Trophoblast cell (in vitro differentiated cells and primary cell): ENCODE data around the gene CORO2B.

Source experiments
- DNase-seq, 2 donors: peaks; one replicate each; pipeline ENCODE4 v3.0.0-alpha.2; 2016
- H2AFZ ChIP-seq: 2 replicates; pipeline ENCODE4 v1.6.1; 2013; ENCODE audit warnings: low read length, moderate library complexity, mild to moderate bottlenecking; ENCODE audit not compliant: insufficient read depth, poor library complexity
- H2AK5ac ChIP-seq: 2 replicates; pipeline ENCODE4 v1.6.1; 2013; ENCODE audit warnings: mild to moderate bottlenecking, low read length
- H2BK120ac ChIP-seq: 2 replicates; pipeline ENCODE4 v1.6.1; 2013; ENCODE audit warnings: low read length, mild to moderate bottlenecking, moderate library complexity; ENCODE audit not compliant: insufficient read depth, poor library complexity
- H2BK12ac ChIP-seq: 2 replicates; pipeline ENCODE4 v1.6.1; 2013; ENCODE audit warnings: mild to moderate bottlenecking, low read length, moderate library complexity
- H2BK5ac ChIP-seq: 2 replicates; pipeline ENCODE4 v1.6.1; 2013; ENCODE audit warnings: low read length, low read depth, moderate library complexity, mild to moderate bottlenecking; ENCODE audit not compliant: poor library complexity
- H3K14ac ChIP-seq: 2 replicates; pipeline ENCODE4 v1.6.1; 2013; ENCODE audit warnings: mild to moderate bottlenecking, low read length
- H3K18ac ChIP-seq: 2 replicates; pipeline ENCODE4 v1.6.1; 2013; ENCODE audit warnings: mild to moderate bottlenecking, low read length
- H3K23ac ChIP-seq: 2 replicates; pipeline ENCODE4 v1.6.1; 2013; ENCODE audit warnings: low read length
- H3K27ac ChIP-seq: 2 replicates; pipeline ENCODE4 v1.5.1; 2013; ENCODE audit warnings: low read depth, mild to moderate bottlenecking, inconsistent platforms, low read length, moderate library complexity
- H3K27me3 ChIP-seq: 2 replicates; pipeline ENCODE4 v1.6.1; 2013; ENCODE audit warnings: inconsistent platforms, mild to moderate bottlenecking, low read length, moderate library complexity; ENCODE audit not compliant: insufficient read depth
- H3K36me3 ChIP-seq, 2 experiments: 1 replicate in 1 of 2; 2 replicates in 1 of 2; pipeline ENCODE4 v1.6.1; 2013; ENCODE audit warnings: low read length in 2 of 2, mild to moderate bottlenecking in 2 of 2, moderate library complexity in 1 of 2; ENCODE audit not compliant: insufficient read depth in 2 of 2, control insufficient read depth in 1 of 2
- H3K4ac ChIP-seq: 2 replicates; pipeline ENCODE4 v1.6.1; 2013; ENCODE audit warnings: low read depth, mild to moderate bottlenecking, low read length, moderate library complexity
- H3K4me1 ChIP-seq, 2 experiments: 1 replicate in 1 of 2; 2 replicates in 1 of 2; pipeline ENCODE4 v1.6.1; 2013; ENCODE audit warnings: low read length in 2 of 2, mild to moderate bottlenecking in 2 of 2, moderate library complexity in 1 of 2; ENCODE audit not compliant: insufficient read depth in 2 of 2, control insufficient read depth in 1 of 2
- H3K4me2 ChIP-seq: 2 replicates; pipeline ENCODE4 v1.6.1; 2013; ENCODE audit warnings: inconsistent platforms, mild to moderate bottlenecking, low read length, moderate library complexity
- H3K4me3 ChIP-seq: 2 replicates; pipeline ENCODE4 v1.5.1; 2013; ENCODE audit warnings: mild to moderate bottlenecking, low read depth, low read length, inconsistent platforms
- H3K79me1 ChIP-seq: one replicate; pipeline ENCODE4 v1.6.1; 2013; ENCODE audit warnings: low read length
- H3K79me2 ChIP-seq: 2 replicates; pipeline ENCODE4 v1.6.1; 2013; ENCODE audit warnings: low read length, mild to moderate bottlenecking; ENCODE audit not compliant: control insufficient read depth, insufficient read depth, poor library complexity
- H3K9ac ChIP-seq: 2 replicates; pipeline ENCODE4 v1.6.1; 2013; ENCODE audit warnings: mild to moderate bottlenecking, low read length
- H3K9me3 ChIP-seq: 2 replicates; pipeline ENCODE4 v1.6.1; 2013; ENCODE audit warnings: low read depth, mild to moderate bottlenecking, control low read depth, inconsistent platforms, low read length; ENCODE audit not compliant: insufficient read depth
- H4K12ac ChIP-seq: 2 replicates; pipeline ENCODE4 v1.6.1; 2013; ENCODE audit warnings: low read depth, mild to moderate bottlenecking, low read length, moderate library complexity
- H4K8ac ChIP-seq: 2 replicates; pipeline ENCODE4 v1.6.1; 2013; ENCODE audit warnings: low read depth, mild to moderate bottlenecking, low read length, moderate library complexity
- H4K91ac ChIP-seq: one replicate; pipeline ENCODE4 v1.6.1; 2013; ENCODE audit warnings: low read depth, mild to moderate bottlenecking, low read length, moderate library complexity
- WGBS: extraction: QIAGEN DNeasy Blood & Tissue Kit; methylation state at CpG from one replicate; pipeline ENCODE4 v1.1.7; 2013; ENCODE audit warnings: missing lambda C conversion rate; ENCODE audit not compliant: insufficient read length, insufficient coverage; ENCODE audit errors: extremely low coverage; 5-methylcytosine and 5-hydroxymethylcytosine counted together

The CORO2B gene

GRCh38 chr15:68732451-68732850 is 153.7 kb downstream of the CORO2B start:
- Histone ChIP-seq H3K36me3 (no peaks in the 10 kb centered on the region), H3K9ac (no peak overlapping the region), H3K23ac (no peak overlapping the region), H3K4me1 (peaks cover 12 to 18% of the 10 kb centered on the region in 2 experiments), H3K4ac (no peak overlapping the region), H3K14ac (no peak overlapping the region), H3K27ac (no peak overlapping the region), H2AK5ac (peak overlapping the region; percentile 3), H2BK5ac (no peak overlapping the region), H4K91ac (no peak overlapping the region), H2AFZ (no peak overlapping the region), H3K18ac (no peak overlapping the region), H4K8ac (no peak overlapping the region), H3K9me3 (no peaks in the 10 kb centered on the region), H3K27me3 (no peaks in the 10 kb centered on the region), H2BK12ac (no peak overlapping the region), H2BK120ac (no peak overlapping the region), H3K4me2 (no peak overlapping the region), H3K79me1 (no peaks in the 10 kb centered on the region), H3K79me2 (no peaks in the 10 kb centered on the region), H3K4me3 (no peak overlapping the region), H4K12ac (no peak overlapping the region)
- WGBS, result no CpG with 5 or more reads among the region's 2 CpGs
- DNase-seq, result no peak

DNA sequence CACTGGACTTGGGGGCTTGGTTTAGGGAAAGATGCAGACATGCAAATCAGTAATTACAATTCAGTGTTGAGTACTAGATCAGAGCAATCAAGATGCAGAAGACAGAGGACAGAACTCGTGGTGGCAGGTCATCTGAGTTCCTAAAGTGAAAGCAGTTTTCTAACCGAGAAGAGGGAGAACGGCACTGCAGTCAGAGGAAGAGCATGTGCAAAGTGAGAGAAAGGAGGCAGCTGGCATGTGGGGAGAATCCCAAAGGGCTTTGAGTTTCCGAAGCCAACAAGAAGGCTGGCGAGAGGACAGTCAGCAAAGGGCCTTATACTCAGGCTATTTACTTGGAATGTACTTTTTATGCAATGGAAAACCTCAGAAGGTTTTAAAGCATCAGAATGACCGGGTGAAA is 154.9 kb downstream of the CORO2B start:
- Histone ChIP-seq H3K4ac (no peak overlapping the region), H3K79me2 (no peaks in the 10 kb centered on the region), H3K27me3 (no peaks in the 10 kb centered on the region), H3K4me3 (no peak overlapping the region), H3K4me1 (peaks cover 12 to 18% of the 10 kb centered on the region in 2 experiments), H3K14ac (no peak overlapping the region), H3K18ac (no peak overlapping the region), H2BK120ac (no peak overlapping the region), H3K23ac (no peak overlapping the region), H2BK12ac (no peak overlapping the region), H3K27ac (no peak overlapping the region), H3K4me2 (no peak overlapping the region), H4K8ac (no peak overlapping the region), H3K9ac (no peak overlapping the region), H2AFZ (no peak overlapping the region), H2AK5ac (no peak overlapping the region), H4K12ac (no peak overlapping the region), H3K9me3 (no peaks in the 10 kb centered on the region), H2BK5ac (no peak overlapping the region), H4K91ac (no peak overlapping the region), H3K79me1 (no peaks in the 10 kb centered on the region), H3K36me3 (no peaks in the 10 kb centered on the region)
- peak in 1 of 2 donors; percentile 44 for DNase-seq
- WGBS, result no CpG with 5 or more reads among the region's 6 CpGs

GRCh38 chr15:68734352-68734751 is 155.6 kb downstream of the CORO2B start:
- Histone ChIP-seq H3K18ac (no peak overlapping the region), H3K9ac (no peak overlapping the region), H3K4ac (no peak overlapping the region), H4K12ac (no peak overlapping the region), H3K23ac (no peak overlapping the region), H3K36me3 (no peaks in the 10 kb centered on the region), H3K27me3 (no peaks in the 10 kb centered on the region), H2AK5ac (no peak overlapping the region), H3K14ac (no peak overlapping the region), H3K27ac (no peak overlapping the region), H3K4me2 (no peak overlapping the region), H3K9me3 (no peaks in the 10 kb centered on the region), H3K4me3 (no peak overlapping the region), H2BK5ac (no peak overlapping the region), H3K79me2 (no peaks in the 10 kb centered on the region), H4K91ac (no peak overlapping the region), H2BK12ac (no peak overlapping the region), H3K4me1 (peaks cover 12 to 18% of the 10 kb centered on the region in 2 experiments), H2AFZ (no peak overlapping the region), H2BK120ac (no peak overlapping the region), H3K79me1 (no peaks in the 10 kb centered on the region), H4K8ac (no peak overlapping the region)
- peak; percentile 68 to 91 for DNase-seq

- no peak overlapping the region for H4K12ac ChIP-seq
- peaks cover 12 to 20% of the 10 kb centered on the region in 2 experiments for H3K4me1 ChIP-seq
- no peak overlapping the region for H2AFZ ChIP-seq
- no peak overlapping the region for H3K4me3 ChIP-seq
- H2BK120ac ChIP-seq, result no peak overlapping the region
- no peaks in the 10 kb centered on the region for H3K79me1 ChIP-seq
- H3K27me3 ChIP-seq, result no peaks in the 10 kb centered on the region
- H3K14ac ChIP-seq, result no peak overlapping the region
- no peaks in the 10 kb centered on the region for H3K79me2 ChIP-seq
- H3K18ac ChIP-seq, result no peak overlapping the region
- no peak overlapping the region for H3K23ac ChIP-seq
- no peak overlapping the region for H2BK5ac ChIP-seq
- no peaks in the 10 kb centered on the region for H3K36me3 ChIP-seq
- no peak overlapping the region for H3K27ac ChIP-seq
- no peak overlapping the region for H4K8ac ChIP-seq
- H3K4ac ChIP-seq, result no peak overlapping the region
- H2BK12ac ChIP-seq, result no peak overlapping the region
- H3K9me3 ChIP-seq, result no peaks in the 10 kb centered on the region
- H3K4me2 ChIP-seq, result no peak overlapping the region
- H3K9ac ChIP-seq, result no peak overlapping the region
- no peak overlapping the region for H2AK5ac ChIP-seq
- H4K91ac ChIP-seq, result no peak overlapping the region
- DNase-seq, result no peak
Measured at GRCh38 chr15:68734881-68735280, 156.1 kb downstream of the CORO2B start.

DNA sequence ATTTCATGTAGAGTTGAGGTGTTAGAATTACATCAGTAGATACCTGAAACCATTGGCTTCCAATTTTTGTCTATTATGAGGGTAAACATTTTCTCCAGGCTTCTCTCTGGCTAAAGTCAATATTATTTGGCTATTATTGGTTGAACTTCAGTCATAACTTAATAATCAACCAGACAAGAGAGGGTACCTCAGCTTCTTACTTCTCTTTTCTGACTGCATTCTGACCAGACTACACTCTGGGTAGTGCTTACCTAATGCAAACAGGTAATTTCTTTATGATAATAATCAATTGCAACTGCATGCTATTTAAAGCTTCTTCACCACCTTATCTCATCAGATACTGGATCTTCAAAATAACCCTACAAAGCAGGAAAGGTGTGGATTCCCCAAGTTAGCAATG is 156.8 kb downstream of the CORO2B start:
- H2AK5ac ChIP-seq, result no peak overlapping the region
- no peak overlapping the region for H2BK12ac ChIP-seq
- no peak overlapping the region for H4K91ac ChIP-seq
- H2BK120ac ChIP-seq, result no peak overlapping the region
- H3K9ac ChIP-seq, result no peak overlapping the region
- H3K4me2 ChIP-seq, result no peak overlapping the region
- H4K8ac ChIP-seq, result no peak overlapping the region
- no peak overlapping the region for H4K12ac ChIP-seq
- peaks cover 10 to 19% of the 10 kb centered on the region in 2 experiments for H3K4me1 ChIP-seq
- no peaks in the 10 kb centered on the region for H3K79me2 ChIP-seq
- no peaks in the 10 kb centered on the region for H3K27me3 ChIP-seq
- H2BK5ac ChIP-seq, result no peak overlapping the region
- no peaks in the 10 kb centered on the region for H3K9me3 ChIP-seq
- H3K4ac ChIP-seq, result no peak overlapping the region
- H3K36me3 ChIP-seq, result no peaks in the 10 kb centered on the region
- no peak overlapping the region for H3K18ac ChIP-seq
- no peak overlapping the region for H3K4me3 ChIP-seq
- peak in 1 of 2 donors; percentile 85 for DNase-seq
- no peaks in the 10 kb centered on the region for H3K79me1 ChIP-seq
- no peak overlapping the region for H3K27ac ChIP-seq
- no peak overlapping the region for H3K14ac ChIP-seq
- no peak overlapping the region for H2AFZ ChIP-seq
- H3K23ac ChIP-seq, result no peak overlapping the region
